GM18526 (cell line): ENCODE data around the gene LCN10.

Source experiments
- POLR2A ChIP-seq: IDR thresholded peaks from 3 replicates; pipeline ENCODE4 v1.6.1; 2011; ENCODE audit not compliant: insufficient read length; ENCODE audit errors: extremely low read depth

Gene LCN10

GRCh38 chr9:136774416-136775045 lies 31.8 kb upstream of the LCN10 start:
- TF ChIP-seq POLR2A = no peak

- TF ChIP-seq POLR2A = no peak
These were observed 30.8 kb upstream of the LCN10 start for GRCh38 chr9:136773386-136774044.

GRCh38 chr9:136771907-136772415 lies 29.2 kb upstream of the LCN10 start:
- TF ChIP-seq POLR2A = no peak

GRCh38 chr9:136769710-136770191 lies 27.0 kb upstream of the LCN10 start:
- TF ChIP-seq POLR2A = no peak

GRCh38 chr9:136765041-136765440 lies 22.3 kb upstream of the LCN10 start:
- TF ChIP-seq POLR2A = no peak

GRCh38 chr9:136764301-136764891 lies 21.7 kb upstream of the LCN10 start, which contains the start of gene LCN15:
Gene LCN15, minus strand, starts transcription at chr9:136764518. Its CDS starts 30 bp downstream, at chr9:136764488.
- TF ChIP-seq POLR2A = no peak

GRCh38 chr9:136763649-136764035 lies 20.9 kb upstream of the LCN10 start:
- TF ChIP-seq POLR2A = no peak

GRCh38 chr9:136762915-136763648 lies 20.3 kb upstream of the LCN10 start:
- no peak for TF ChIP-seq POLR2A

- TF ChIP-seq POLR2A = no peak
These were observed 19.5 kb upstream of the LCN10 start for GRCh38 chr9:136762221-136762691.

- TF ChIP-seq POLR2A = no peak
These were observed 18.8 kb upstream of the LCN10 start for GRCh38 chr9:136761545-136761981.

- TF ChIP-seq POLR2A = no peak
These were observed 17.7 kb upstream of the LCN10 start for GRCh38 chr9:136760424-136760823.

- TF ChIP-seq POLR2A = no peak
These were observed 16.9 kb upstream of the LCN10 start for GRCh38 chr9:136759436-136760325.

GRCh38 chr9:136759001-136759400 lies 16.3 kb upstream of the LCN10 start:
- no peak for TF ChIP-seq POLR2A

GRCh38 chr9:136757751-136758140 lies 15.0 kb upstream of the LCN10 start:
- no peak for TF ChIP-seq POLR2A

- no peak for TF ChIP-seq POLR2A
These were observed 14.6 kb upstream of the LCN10 start for GRCh38 chr9:136757328-136757727.

GRCh38 chr9:136756836-136757235 lies 14.1 kb upstream of the LCN10 start:
- TF ChIP-seq POLR2A = no peak
